Cardiac fibroblast (primary cell): ENCODE results near the gene OR6C68.
"Not testable (repeated sequence)": the region's sequence is repeated elsewhere in the genome, so short reads cannot be mapped to it uniquely, and the experiment has no call there.

ENCODE experiments used
- DNase-seq, 2 donors: peaks; one replicate each; pipeline versions ENCODE4 v3.0.0 to v3.0.0-alpha.2; 2010; ENCODE audit warnings: low read depth in 2 of 2
- H3K4me3 ChIP-seq, 2 donors: replicated peaks in 1 of 2; 1 replicate in 1 of 2; 2 replicates in 1 of 2; pipeline ENCODE4 v1.5.1; 2011; ENCODE audit warnings: low read depth in 2 of 2, low read length in 2 of 2, mild to moderate bottlenecking in 2 of 2, moderate library complexity in 1 of 2
- TF ChIP-seq, protein P1 (sequence below): IDR thresholded peaks from one replicate; pipeline ENCODE4 v1.5.1; 2011; ENCODE audit warnings: low read depth, mild to moderate bottlenecking, low read length, inconsistent platforms

Gene OR6C68

DNA sequence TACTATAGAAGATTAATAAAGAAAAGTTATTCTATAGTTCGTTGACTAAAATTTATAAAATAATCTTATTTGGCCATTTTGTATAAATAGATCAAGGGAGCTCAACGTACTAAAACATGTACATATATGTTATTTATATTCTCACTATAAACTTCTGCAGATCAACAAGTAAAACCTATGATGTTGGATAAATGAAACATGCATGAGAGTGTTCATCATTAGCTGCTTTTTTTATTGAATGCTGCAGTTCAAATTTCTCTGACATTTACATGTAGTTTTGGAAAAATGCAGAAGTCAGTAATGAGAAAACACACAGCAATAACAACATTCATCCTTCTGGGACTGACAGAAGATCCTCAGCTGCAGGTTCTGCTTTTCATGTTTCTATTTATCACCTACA, at the start of gene OR6C68:
OR6C68 (plus strand) TSS at position 301 of the 400 bp plus-strand sequence; CDS start at position 301, 0 bp downstream.
- TF ChIP-seq, protein P1, sequence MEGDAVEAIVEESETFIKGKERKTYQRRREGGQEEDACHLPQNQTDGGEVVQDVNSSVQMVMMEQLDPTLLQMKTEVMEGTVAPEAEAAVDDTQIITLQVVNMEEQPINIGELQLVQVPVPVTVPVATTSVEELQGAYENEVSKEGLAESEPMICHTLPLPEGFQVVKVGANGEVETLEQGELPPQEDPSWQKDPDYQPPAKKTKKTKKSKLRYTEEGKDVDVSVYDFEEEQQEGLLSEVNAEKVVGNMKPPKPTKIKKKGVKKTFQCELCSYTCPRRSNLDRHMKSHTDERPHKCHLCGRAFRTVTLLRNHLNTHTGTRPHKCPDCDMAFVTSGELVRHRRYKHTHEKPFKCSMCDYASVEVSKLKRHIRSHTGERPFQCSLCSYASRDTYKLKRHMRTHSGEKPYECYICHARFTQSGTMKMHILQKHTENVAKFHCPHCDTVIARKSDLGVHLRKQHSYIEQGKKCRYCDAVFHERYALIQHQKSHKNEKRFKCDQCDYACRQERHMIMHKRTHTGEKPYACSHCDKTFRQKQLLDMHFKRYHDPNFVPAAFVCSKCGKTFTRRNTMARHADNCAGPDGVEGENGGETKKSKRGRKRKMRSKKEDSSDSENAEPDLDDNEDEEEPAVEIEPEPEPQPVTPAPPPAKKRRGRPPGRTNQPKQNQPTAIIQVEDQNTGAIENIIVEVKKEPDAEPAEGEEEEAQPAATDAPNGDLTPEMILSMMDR, result no peak
- DNase-seq, result no peak
- H3K4me3 ChIP-seq, result no peak within 1 kb of the TSS

DNA sequence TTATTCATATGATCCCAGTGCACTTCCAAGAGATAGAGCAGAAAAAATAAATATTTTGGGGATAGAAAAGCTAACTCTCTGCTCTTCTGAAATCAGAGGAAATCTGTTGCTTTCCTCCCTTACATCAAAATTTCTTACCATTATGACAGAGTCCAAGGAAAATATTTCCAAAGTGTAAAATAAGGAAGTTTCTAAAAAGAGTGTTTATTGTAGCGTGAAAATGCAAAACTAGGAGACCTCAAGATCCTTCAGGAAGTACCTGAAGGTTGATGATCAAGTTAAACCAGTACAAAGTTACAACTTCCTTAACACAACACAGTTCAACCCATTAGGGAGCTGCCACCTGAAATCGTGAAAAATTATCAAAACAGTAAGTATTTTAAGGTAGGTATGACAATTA, 48.4 kb upstream of the OR6C68 start, which contains the start of gene OR6C2:
OR6C2 (plus strand) TSS at position 301 of the 400 bp plus-strand sequence. CDS start 8,138 bp downstream, outside the sequence.
- no peak for DNase-seq
- H3K4me3 ChIP-seq, result no peak within 1 kb of the TSS
- TF ChIP-seq, protein P1, result no peak

- no peak overlapping the region for H3K4me3 ChIP-seq
- TF ChIP-seq, protein P1, result no peak
- DNase-seq, result no peak
Measured at GRCh38 chr12:55445357-55445756, 46.8 kb upstream of the OR6C68 start.

DNA sequence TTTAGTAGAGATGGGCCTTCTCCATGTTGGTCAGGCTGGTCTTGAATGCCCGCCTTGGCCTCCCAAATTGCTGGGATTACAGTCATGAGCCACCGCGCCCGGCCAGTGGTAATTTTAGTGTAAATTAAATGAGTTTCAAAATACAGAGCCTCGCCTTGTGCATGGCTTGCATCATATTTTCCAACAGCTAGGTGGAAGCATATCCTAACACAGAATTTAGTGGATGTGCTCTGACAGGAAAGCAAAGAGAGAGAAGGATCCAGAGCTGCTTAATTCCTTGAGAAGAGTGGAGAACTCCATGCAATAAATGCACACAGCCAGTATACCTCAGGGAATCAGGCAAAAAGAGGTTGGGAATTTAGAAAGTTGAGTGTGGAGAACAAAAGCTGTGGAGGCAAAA, 45.9 kb upstream of the OR6C68 start:
- TF ChIP-seq, protein P1, result no peak
- no peak for DNase-seq
- H3K4me3 ChIP-seq, result no peak overlapping the region

DNA sequence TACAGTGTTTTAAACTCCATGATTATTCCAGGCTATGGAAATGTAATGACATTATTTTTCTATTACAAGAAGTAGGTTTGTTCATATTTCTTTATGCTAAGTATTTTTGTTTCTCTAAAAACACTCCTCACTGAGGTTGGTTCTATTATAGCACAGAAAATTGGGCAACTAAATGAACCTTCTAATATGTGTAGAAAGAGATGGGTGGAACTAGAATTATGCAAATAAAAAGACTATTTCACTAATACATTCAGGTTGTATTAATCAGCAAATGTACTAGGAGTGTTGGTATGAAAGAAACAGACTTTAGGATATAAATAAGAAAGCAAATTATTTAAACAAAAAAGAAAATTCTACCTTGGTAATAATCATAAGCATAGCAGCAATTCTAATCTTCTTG, 43.4 kb upstream of the OR6C68 start:
- TF ChIP-seq, protein P1, result no peak
- H3K4me3 ChIP-seq, result no peak overlapping the region
- no peak for DNase-seq

- H3K4me3 ChIP-seq, DNase-seq: not testable (repeated sequence)
Measured at GRCh38 chr12:55464926-55465325, 27.3 kb upstream of the OR6C68 start.

DNA sequence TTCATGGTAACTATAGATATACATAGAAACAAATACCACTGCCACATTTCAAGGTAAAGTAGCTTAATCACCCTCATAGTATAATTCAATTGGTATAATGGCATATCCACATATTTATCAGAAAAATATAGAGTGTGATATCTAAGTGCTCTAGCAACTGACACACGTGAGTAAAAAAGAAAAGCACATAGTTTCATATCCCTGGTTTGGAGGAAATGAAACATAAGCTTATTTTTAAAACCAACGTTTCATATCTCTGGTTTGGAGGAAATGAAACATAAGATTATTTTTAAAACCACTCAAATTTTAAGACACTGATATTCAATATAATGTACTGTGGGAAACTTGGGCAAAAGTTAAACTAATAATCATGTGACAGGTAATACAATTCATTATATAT, 24.3 kb upstream of the OR6C68 start:
- no peak overlapping the region for H3K4me3 ChIP-seq
- DNase-seq, result no peak
- TF ChIP-seq, protein P1, result no peak
